ENCODE measurements around the gene TCAIM.

TCAIM gene

DNA sequence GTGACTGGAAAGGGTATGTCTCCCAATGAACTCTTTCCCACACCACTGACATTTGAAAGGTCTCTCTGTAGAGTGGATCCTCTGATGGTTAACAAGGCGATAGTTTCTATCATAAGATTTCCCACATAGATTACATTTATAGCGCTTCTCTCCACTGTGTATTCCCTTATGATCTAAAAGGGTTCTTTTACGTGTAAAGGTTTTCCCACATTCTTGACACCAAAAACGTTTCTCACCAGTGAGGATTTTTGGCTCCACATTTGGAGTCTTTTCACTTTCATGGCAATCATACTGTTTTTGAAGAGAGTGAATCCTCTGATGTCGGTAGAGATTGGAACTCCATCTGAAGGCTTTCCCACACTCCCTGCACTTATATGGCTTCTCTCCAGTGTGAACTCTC, 108.4 kb downstream of the TCAIM start:
- no peak overlapping the region for H3K4me3 ChIP-seq (ENCODE audit: low read depth, low read length)
- no peak for DNase-seq (ENCODE audit: low read depth)
- in situ Hi-C loops (cut with HindIII; ENCODE audit: low sequenced_read_pairs) = no loop called here
- TF ChIP-seq CTCF (IDR thresholded peaks at IDR 0.05; ENCODE audit: low read depth, low read length, missing control alignments) = no peak

- H3K4me3 ChIP-seq (ENCODE audit: low read depth, low read length) = no peak overlapping the region
- no peak for TF ChIP-seq CTCF (IDR thresholded peaks at IDR 0.05; ENCODE audit: low read depth, low read length, missing control alignments)
- in situ Hi-C loops (cut with HindIII; ENCODE audit: low sequenced_read_pairs) = no loop called here
- DNase-seq (ENCODE audit: low read depth) = no peak
These were observed 112.9 kb downstream of the TCAIM start for GRCh38 chr3:44451441-44451840.

- no peak overlapping the region for H3K4me3 ChIP-seq (ENCODE audit: low read depth, low read length)
- TF ChIP-seq CTCF (IDR thresholded peaks at IDR 0.05; ENCODE audit: low read depth, low read length, missing control alignments) = no peak
- in situ Hi-C loops (cut with HindIII; ENCODE audit: low sequenced_read_pairs) = no loop called here
- DNase-seq (ENCODE audit: low read depth) = no peak
These were observed 115.7 kb downstream of the TCAIM start for GRCh38 chr3:44454258-44454657.

- TF ChIP-seq CTCF (IDR thresholded peaks at IDR 0.05; ENCODE audit: low read depth, low read length, missing control alignments) = no peak
- no peak for DNase-seq (ENCODE audit: low read depth)
- in situ Hi-C loops (cut with HindIII; ENCODE audit: low sequenced_read_pairs) = no loop called here
- H3K4me3 ChIP-seq (ENCODE audit: low read depth, low read length) = no peak overlapping the region
These were observed 116.8 kb downstream of the TCAIM start for GRCh38 chr3:44455318-44455717.
